Loucy (cell line): ENCODE data around the gene CFAP58.

Experiments
- H2AFZ ChIP-seq: fragments of 200-600 bp; sonication (generic); 2 replicates; pipeline ENCODE4 v1.6.0; 2016; ENCODE audit warnings: antibody characterized with exemption, mild to moderate bottlenecking, low read length, moderate library complexity
- H3F3A ChIP-seq: fragments of 200-600 bp; 2 replicates; pipeline ENCODE4 v1.6.0; 2016; ENCODE audit warnings: antibody characterized with exemption, low read depth, mild to moderate bottlenecking
- H3K27me3 ChIP-seq: fragments of 200-600 bp; sonication (generic); 2 replicates; pipeline ENCODE4 v1.6.1; 2014; ENCODE audit warnings: low read length, mild to moderate bottlenecking; ENCODE audit not compliant: insufficient read depth, poor library complexity, severe bottlenecking
- H3K36me3 ChIP-seq: fragments of 200-600 bp; sonication (generic); 2 replicates; pipeline ENCODE4 v1.6.1; 2016; ENCODE audit warnings: low read length; ENCODE audit not compliant: insufficient read depth
- H3K4me1 ChIP-seq: fragments of 200-600 bp; sonication (generic); 2 replicates; pipeline ENCODE4 v1.5.1; 2014; ENCODE audit warnings: low read length, mild to moderate bottlenecking; ENCODE audit not compliant: insufficient read depth, poor library complexity, severe bottlenecking
- H3K4me2 ChIP-seq: fragments of 200-600 bp; sonication (generic); 2 replicates; pipeline ENCODE4 v1.6.0; 2014; ENCODE audit warnings: antibody characterized with exemption, low read length, low read depth, mild to moderate bottlenecking; ENCODE audit not compliant: poor library complexity, severe bottlenecking
- H3K4me3 ChIP-seq: fragments of 200-600 bp; sonication (generic); 2 replicates; pipeline ENCODE4 v1.5.1; 2014; ENCODE audit warnings: low read length, mild to moderate bottlenecking, mixed read lengths; ENCODE audit not compliant: poor library complexity, severe bottlenecking
- H3K79me2 ChIP-seq: fragments of 200-600 bp; sonication (generic); 2 replicates; pipeline ENCODE4 v1.6.1; 2014; ENCODE audit warnings: low read length; ENCODE audit not compliant: insufficient read depth
- H3K9ac ChIP-seq: fragments of 200-600 bp; sonication (generic); 2 replicates; pipeline ENCODE4 v1.6.0; 2014; ENCODE audit warnings: mild to moderate bottlenecking, low read depth, low read length, moderate library complexity; ENCODE audit not compliant: poor library complexity, severe bottlenecking
- H3K9me2 ChIP-seq: fragments of 200-600 bp; sonication (generic); replicated peaks from 2 replicates; pipeline ENCODE4 v1.6.1; 2016; ENCODE audit warnings: low read depth, low read length, mixed read lengths
- H3K9me3 ChIP-seq: fragments of 200-600 bp; sonication (generic); 2 replicates; pipeline ENCODE4 v1.6.1; 2014; ENCODE audit warnings: mild to moderate bottlenecking, antibody characterized with exemption, low read length, low read depth; ENCODE audit not compliant: insufficient read depth
- H4K20me1 ChIP-seq: fragments of 200-600 bp; sonication (generic); 2 replicates; pipeline ENCODE4 v1.6.0; 2014; ENCODE audit warnings: antibody characterized with exemption, low read length, mild to moderate bottlenecking; ENCODE audit not compliant: insufficient read depth, poor library complexity, severe bottlenecking
- CTCF ChIP-seq: fragments of 200-600 bp; sonication (generic); conservative IDR thresholded peaks from 2 replicates; pipeline ENCODE4 v1.5.1; 2014; ENCODE audit warnings: mild to moderate bottlenecking, antibody characterized with exemption, low read length
- EZH2phosphoT487 ChIP-seq: fragments of 200-600 bp; IDR thresholded peaks from 2 replicates; pipeline ENCODE4 v1.6.1; 2018; ENCODE audit warnings: antibody characterized with exemption, mild to moderate bottlenecking, moderate library complexity, borderline replicate concordance

The CFAP58 gene

GRCh38 chr10:104359811-104360210 lies 6.2 kb downstream of the CFAP58 start:
- no peaks in the 10 kb centered on the region for H3K4me1 ChIP-seq
- H3K79me2 ChIP-seq: no peaks in the 10 kb centered on the region
- H4K20me1 ChIP-seq: no peaks in the 10 kb centered on the region
- no peaks in the 10 kb centered on the region for H3K9me3 ChIP-seq
- H3K9me2 ChIP-seq: no peaks in the 10 kb centered on the region
- no peak overlapping the region for H3K9ac ChIP-seq
- H3K27me3 ChIP-seq: peaks cover 12% of the 10 kb centered on the region
- H3K4me2 ChIP-seq: no peak overlapping the region
- no peak overlapping the region for H2AFZ ChIP-seq
- no peak overlapping the region for H3K4me3 ChIP-seq
- no peaks in the 10 kb centered on the region for H3F3A ChIP-seq
- no peaks in the 10 kb centered on the region for H3K36me3 ChIP-seq
- TF ChIP-seq CTCF: no peak
- TF ChIP-seq EZH2phosphoT487: no peak

- H2AFZ ChIP-seq: no peak overlapping the region
- no peak for TF ChIP-seq EZH2phosphoT487
- TF ChIP-seq CTCF: no peak
- no peaks in the 10 kb centered on the region for H3K79me2 ChIP-seq
- H3K36me3 ChIP-seq: no peaks in the 10 kb centered on the region
- no peak overlapping the region for H3K4me3 ChIP-seq
- no peak overlapping the region for H3K4me2 ChIP-seq
- no peaks in the 10 kb centered on the region for H3K9me2 ChIP-seq
- no peaks in the 10 kb centered on the region for H3F3A ChIP-seq
- no peaks in the 10 kb centered on the region for H3K4me1 ChIP-seq
- peaks cover 13% of the 10 kb centered on the region for H3K27me3 ChIP-seq
- H3K9me3 ChIP-seq: no peaks in the 10 kb centered on the region
- no peak overlapping the region for H3K9ac ChIP-seq
- H4K20me1 ChIP-seq: no peaks in the 10 kb centered on the region
These were observed 14.3 kb downstream of the CFAP58 start for GRCh38 chr10:104367904-104368303.

DNA sequence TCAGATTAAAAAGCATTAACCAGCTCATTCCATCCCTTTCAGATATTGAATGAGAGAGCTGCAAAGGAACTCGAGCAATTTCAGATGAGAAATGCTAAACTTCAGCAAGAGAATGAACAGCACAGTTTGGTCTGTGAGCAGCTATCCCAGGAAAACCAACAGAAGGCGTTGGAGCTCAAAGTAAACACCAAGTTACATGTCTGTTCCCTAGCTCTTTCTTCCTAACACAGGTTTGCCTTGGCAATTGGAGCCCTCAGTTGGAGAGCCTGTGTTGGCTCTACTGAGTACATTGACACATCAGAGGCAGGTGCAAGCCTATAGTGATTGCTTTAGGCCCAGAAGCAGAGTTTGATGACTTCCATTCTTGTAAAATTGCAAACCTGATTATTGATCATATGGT lies 14.7 kb downstream of the CFAP58 start:
- Histone ChIP-seq H4K20me1 (no peaks in the 10 kb centered on the region), H3K27me3 (peaks cover 13% of the 10 kb centered on the region), H3K9me2 (no peaks in the 10 kb centered on the region), H2AFZ (no peak overlapping the region), H3K79me2 (no peaks in the 10 kb centered on the region), H3K4me1 (no peaks in the 10 kb centered on the region), H3K36me3 (no peaks in the 10 kb centered on the region), H3K9me3 (no peaks in the 10 kb centered on the region), H3F3A (no peaks in the 10 kb centered on the region), H3K9ac (no peak overlapping the region), H3K4me2 (no peak overlapping the region), H3K4me3 (no peak overlapping the region)
- TF ChIP-seq CTCF (no peak), EZH2phosphoT487 (no peak)
